Cardiac atrium fibroblast (primary cell): Measurements from ENCODE around the gene PNMA8A. TPM values are rescaled to one million over a fixed set of nuclear protein-coding genes. Genes with fewer than 3 reads are reported as not detected.

ENCODE experiments used
- total RNA-seq: library from RNA; depleted of rRNA; stranded (reverse); fragments of >200 nt; gene quantifications from 2 replicates; pipeline ENCODE4 v1.2.3, GENCODE V29; 2015

PNMA8A gene
- 0.36 and 1.5 TPM in 2 replicates for total RNA-seq

DNA sequence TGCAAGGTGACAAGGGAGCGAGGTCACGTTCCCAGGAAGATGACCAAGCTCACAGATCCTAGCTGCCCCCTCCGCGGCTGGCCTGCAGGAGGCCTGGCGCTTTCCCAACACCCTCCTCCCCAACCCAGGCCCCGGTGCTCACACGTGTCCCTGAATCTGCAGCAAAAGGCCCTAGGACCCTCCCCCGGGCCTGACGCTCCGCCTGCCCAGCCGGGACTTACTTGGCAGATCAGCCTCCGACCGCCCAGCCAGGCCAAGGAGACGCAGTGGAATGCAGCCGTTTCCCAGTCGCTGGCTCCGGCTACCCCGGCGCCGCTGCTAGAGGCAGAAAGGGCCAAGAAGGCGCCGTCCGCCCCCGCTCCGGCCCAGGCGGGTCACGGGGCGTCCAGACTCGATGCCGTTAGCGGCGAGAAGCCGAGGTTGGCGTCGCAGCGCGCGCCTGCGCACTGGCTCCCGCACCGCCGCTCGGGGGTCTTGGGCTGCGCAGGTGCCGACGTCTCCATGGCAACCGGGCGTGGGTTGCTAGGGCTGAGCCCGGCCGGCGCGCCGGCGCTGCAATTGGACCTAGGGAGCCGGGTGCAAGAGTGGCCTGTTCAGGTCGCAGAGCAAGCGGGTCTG lies at the start of gene PNMA8A:
Gene PNMA8A (minus strand): TSS at position 448 of the 618 bp plus-strand sequence. CDS start 528 bp downstream, outside the sequence.

DNA sequence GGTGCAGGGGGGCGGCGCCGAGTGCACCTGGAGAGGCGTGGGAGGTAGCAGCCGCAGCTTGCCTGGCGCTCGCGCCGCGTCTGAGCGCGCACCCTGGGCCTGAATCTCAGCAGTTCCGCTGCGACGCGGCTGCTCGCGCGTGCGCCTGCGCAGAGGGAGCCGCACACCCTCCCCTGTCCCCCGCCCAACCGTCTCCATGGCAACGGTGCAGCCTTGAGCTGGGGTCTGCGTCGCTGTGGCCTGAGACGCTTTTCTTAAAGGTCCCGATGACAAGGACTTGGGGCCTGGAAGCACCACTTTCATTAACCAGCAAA lies 24.4 kb upstream of the PNMA8A start, which contains the start of gene PNMA8B:
Gene PNMA8B (minus strand): TSS at position 82 of the 314 bp plus-strand sequence. CDS start 402 bp downstream, outside the sequence.

GRCh38 chr19:46428239-46429135 lies 42.9 kb downstream of the PNMA8A start, which contains the start of gene PNMA8C:
TSS of gene PNMA8C (minus strand) at chr19:46428936. CDS start at chr19:46428359, 577 bp downstream.

Other genes starting within 250 kb of the PNMA8A start
- not detected in 2 replicates for gene IGFL1, start 241.8 kb downstream of the PNMA8A start, total RNA-seq
- gene HIF3A, start 174.5 kb downstream of the PNMA8A start, total RNA-seq = 18.8 and 20.4 TPM in 2 replicates
- 74.5 and 74.6 TPM in 2 replicates for gene PPP5C, start 124.5 kb downstream of the PNMA8A start, total RNA-seq
- gene CCDC8, start 58.0 kb downstream of the PNMA8A start, total RNA-seq = 29.8 and 32.1 TPM in 2 replicates
- gene PNMA8C, start 42.6 kb downstream of the PNMA8A start, total RNA-seq = not detected in 2 replicates
- 0.97 and 1.3 TPM in 2 replicates for gene PNMA8B, start 24.3 kb upstream of the PNMA8A start, total RNA-seq
- 207 and 293 TPM in 2 replicates for gene CALM3, start 129.8 kb upstream of the PNMA8A start, total RNA-seq
- gene PTGIR, start 153.5 kb upstream of the PNMA8A start, total RNA-seq = 25.4 and 33.9 TPM in 2 replicates
- not detected in 2 replicates for gene GNG8, start 164.6 kb upstream of the PNMA8A start, total RNA-seq
- 6.0 and 7.8 TPM in 2 replicates for gene DACT3, start 189.6 kb upstream of the PNMA8A start, total RNA-seq
- 12.2 and 17.5 TPM in 2 replicates for gene PRKD2, start 245.6 kb upstream of the PNMA8A start, total RNA-seq